Measurements from ENCODE around the gene ANLN.

GRCh38 chr7:36486336-36486735 is 96.7 kb downstream of the ANLN start:
- no peak for TF ChIP-seq PRDM6 (tag by site-specific recombination; IDR thresholded peaks at IDR 0.05)
- TF ChIP-seq MYNN (tag by site-specific recombination; IDR thresholded peaks at IDR 0.05; ENCODE audit: borderline replicate concordance), result no peak
- no peak for TF ChIP-seq ZNF274 (IDR thresholded peaks at IDR 0.05; ENCODE audit: low read length)
- TF ChIP-seq ZNF274 (tag by site-specific recombination; IDR thresholded peaks at IDR 0.05; ENCODE audit: borderline replicate concordance), result no peak
- no peak for TF ChIP-seq ZNF404 (tag by site-specific recombination; IDR thresholded peaks at IDR 0.05)
- TF ChIP-seq REST (tag by site-specific recombination; IDR thresholded peaks at IDR 0.05), result no peak
- no peak for TF ChIP-seq SETDB1 (IDR thresholded peaks at IDR 0.05; ENCODE audit: insufficient read length, low read length)

All from HEK293 (cell line).